Tongue (tissue), 2 donors: ENCODE data around the gene PCBP1. TPM values are rescaled to one million over a fixed set of nuclear protein-coding genes. Genes with fewer than 3 reads are reported as not detected.
A peak's percentile ranks its signal among the peaks of the same experiment; 100 is the strongest.
"Not testable (repeated sequence)": the region's sequence is repeated elsewhere in the genome, so short reads cannot be mapped to it uniquely, and the experiment has no call there.

Source experiments
- DNase-seq: peaks from one replicate; pipeline ENCODE4 v3.0.0-alpha.2; 2015
- total RNA-seq: library from RNA; depleted of rRNA; stranded (reverse); fragments of >200 nt; gene quantifications from one replicate; pipeline ENCODE4 v1.2.3, GENCODE V29; 2014

PCBP1 gene
- total RNA-seq, 1 donor from 2014 or later: 104 TPM

- no peak for DNase-seq
These were observed 6.1 kb upstream of the PCBP1 start for GRCh38 chr2:70081221-70081620.

GRCh38 chr2:70083344-70084156 lies 3.7 kb upstream of the PCBP1 start:
- no peak for DNase-seq

GRCh38 chr2:70084973-70085710 lies 2.1 kb upstream of the PCBP1 start:
- peak; percentile 45 for DNase-seq

- peak; percentile 43 for DNase-seq
These were observed 1.5 kb upstream of the PCBP1 start for GRCh38 chr2:70085711-70086277.

GRCh38 chr2:70086278-70086837 lies 919 bp upstream of the PCBP1 start:
- DNase-seq: peak; percentile 91

- DNase-seq: peak; percentile 65
These were observed 673 bp downstream of the PCBP1 start for GRCh38 chr2:70087702-70088597.

- no peak for DNase-seq
These were observed 1.4 kb downstream of the PCBP1 start for GRCh38 chr2:70088598-70089219.

GRCh38 chr2:70089220-70089982 lies 2.1 kb downstream of the PCBP1 start:
- DNase-seq: peak; percentile 85

GRCh38 chr2:70089983-70090525 lies 2.8 kb downstream of the PCBP1 start:
- DNase-seq: no peak

GRCh38 chr2:70090706-70091334 lies 3.5 kb downstream of the PCBP1 start:
- DNase-seq: no peak

GRCh38 chr2:70091364-70091763 lies 4.1 kb downstream of the PCBP1 start:
- no peak for DNase-seq

- no peak for DNase-seq
These were observed 4.5 kb downstream of the PCBP1 start for GRCh38 chr2:70091816-70092215.

- DNase-seq: not testable (repeated sequence)
These were observed 5.4 kb downstream of the PCBP1 start for GRCh38 chr2:70092576-70093243.

GRCh38 chr2:70094171-70094977 lies 7.1 kb downstream of the PCBP1 start:
- DNase-seq: peak; percentile 72

- peak; percentile 72 for DNase-seq
These were observed 7.9 kb downstream of the PCBP1 start for GRCh38 chr2:70094978-70095719.

GRCh38 chr2:70095720-70096670 lies 8.7 kb downstream of the PCBP1 start:
- no peak for DNase-seq
